ENCODE data around the gene MAPK9.

The MAPK9 gene

GRCh38 chr5:180199390-180199789 is 92.5 kb downstream of the MAPK9 start:
- Histone ChIP-seq H3K4me2 (ENCODE audit: low read length) (no peak overlapping the region), H3K36me3 (ENCODE audit: control insufficient read depth in 1 of 2, insufficient read depth in 2 of 2, low read length in 2 of 2) (no peaks in the 10 kb centered on the region), H3K4me3 (ENCODE audit: low read depth, low read length) (no peak overlapping the region), H2AK5ac (ENCODE audit: low read length) (no peak overlapping the region), H3K9ac (ENCODE audit: low read length) (no peak overlapping the region), H3K79me2 (ENCODE audit: control insufficient read depth, insufficient read depth, low read length, poor library complexity) (no peaks in the 10 kb centered on the region), H4K12ac (ENCODE audit: low read depth, low read length) (no peak overlapping the region), H2BK5ac (ENCODE audit: low read depth, low read length, poor library complexity) (no peak overlapping the region), H2BK120ac (ENCODE audit: insufficient read depth, low read length, poor library complexity) (no peak overlapping the region), H2BK12ac (ENCODE audit: low read length) (no peak overlapping the region), H3K79me1 (ENCODE audit: low read length) (no peaks in the 10 kb centered on the region), H3K4ac (ENCODE audit: low read depth, low read length) (no peak overlapping the region), H3K23ac (ENCODE audit: low read length) (no peak overlapping the region), H4K91ac (ENCODE audit: low read depth, low read length) (no peak overlapping the region), H3K18ac (ENCODE audit: low read length) (no peak overlapping the region), H3K27me3 (ENCODE audit: insufficient read depth, low read length) (no peaks in the 10 kb centered on the region), H3K27ac (ENCODE audit: low read depth, low read length) (no peak overlapping the region), H3K9me3 (ENCODE audit: insufficient read depth, low read depth, low read length) (no peaks in the 10 kb centered on the region), H4K8ac (ENCODE audit: low read depth, low read length) (no peak overlapping the region), H3K4me1 (ENCODE audit: control insufficient read depth in 1 of 2, insufficient read depth in 2 of 2, low read length in 2 of 2) (no peaks in the 10 kb centered on the region), H2AFZ (ENCODE audit: insufficient read depth, low read length, poor library complexity) (no peak overlapping the region), H3K14ac (ENCODE audit: low read length) (no peak overlapping the region)
- no peak for DNase-seq
- no CpG with 5 or more reads among the region's 8 CpGs for WGBS (ENCODE audit: extremely low coverage, insufficient coverage, insufficient read length)

- H3K14ac ChIP-seq (ENCODE audit: low read length), result no peak overlapping the region
- H4K12ac ChIP-seq (ENCODE audit: low read depth, low read length), result no peak overlapping the region
- no peak overlapping the region for H3K9ac ChIP-seq (ENCODE audit: low read length)
- H3K18ac ChIP-seq (ENCODE audit: low read length), result no peak overlapping the region
- no peak overlapping the region for H4K91ac ChIP-seq (ENCODE audit: low read depth, low read length)
- no CpG with 5 or more reads among the region's 4 CpGs for WGBS (ENCODE audit: extremely low coverage, insufficient coverage, insufficient read length)
- H3K27ac ChIP-seq (ENCODE audit: low read depth, low read length), result no peak overlapping the region
- H3K36me3 ChIP-seq (ENCODE audit: control insufficient read depth in 1 of 2, insufficient read depth in 2 of 2, low read length in 2 of 2), result no peaks in the 10 kb centered on the region
- no peak overlapping the region for H2BK12ac ChIP-seq (ENCODE audit: low read length)
- H3K4ac ChIP-seq (ENCODE audit: low read depth, low read length), result no peak overlapping the region
- no peak overlapping the region for H3K4me3 ChIP-seq (ENCODE audit: low read depth, low read length)
- no peak for DNase-seq
- H3K4me2 ChIP-seq (ENCODE audit: low read length), result no peak overlapping the region
- H2AK5ac ChIP-seq (ENCODE audit: low read length), result no peak overlapping the region
- no peaks in the 10 kb centered on the region for H3K79me1 ChIP-seq (ENCODE audit: low read length)
- no peaks in the 10 kb centered on the region for H3K27me3 ChIP-seq (ENCODE audit: insufficient read depth, low read length)
- H2BK120ac ChIP-seq (ENCODE audit: insufficient read depth, low read length, poor library complexity), result no peak overlapping the region
- no peak overlapping the region for H3K23ac ChIP-seq (ENCODE audit: low read length)
- no peaks in the 10 kb centered on the region for H3K79me2 ChIP-seq (ENCODE audit: control insufficient read depth, insufficient read depth, low read length, poor library complexity)
- H3K4me1 ChIP-seq (ENCODE audit: control insufficient read depth in 1 of 2, insufficient read depth in 2 of 2, low read length in 2 of 2), result no peaks in the 10 kb centered on the region
- no peak overlapping the region for H4K8ac ChIP-seq (ENCODE audit: low read depth, low read length)
- H2AFZ ChIP-seq (ENCODE audit: insufficient read depth, low read length, poor library complexity), result no peak overlapping the region
- H3K9me3 ChIP-seq (ENCODE audit: insufficient read depth, low read depth, low read length), result no peaks in the 10 kb centered on the region
- H2BK5ac ChIP-seq (ENCODE audit: low read depth, low read length, poor library complexity), result no peak overlapping the region
Observed at GRCh38 chr5:180198208-180198607, 93.7 kb downstream of the MAPK9 start.

GRCh38 chr5:180197016-180197702 is 94.7 kb downstream of the MAPK9 start:
- H3K79me1 ChIP-seq (ENCODE audit: low read length), result no peaks in the 10 kb centered on the region
- no peak overlapping the region for H2BK5ac ChIP-seq (ENCODE audit: low read depth, low read length, poor library complexity)
- H3K14ac ChIP-seq (ENCODE audit: low read length), result no peak overlapping the region
- no peaks in the 10 kb centered on the region for H3K79me2 ChIP-seq (ENCODE audit: control insufficient read depth, insufficient read depth, low read length, poor library complexity)
- H3K27ac ChIP-seq (ENCODE audit: low read depth, low read length), result no peak overlapping the region
- no peak overlapping the region for H2AK5ac ChIP-seq (ENCODE audit: low read length)
- no peaks in the 10 kb centered on the region for H3K4me1 ChIP-seq (ENCODE audit: control insufficient read depth in 1 of 2, insufficient read depth in 2 of 2, low read length in 2 of 2)
- no peak overlapping the region for H4K12ac ChIP-seq (ENCODE audit: low read depth, low read length)
- H3K4me3 ChIP-seq (ENCODE audit: low read depth, low read length), result no peak overlapping the region
- H3K18ac ChIP-seq (ENCODE audit: low read length), result no peak overlapping the region
- H4K91ac ChIP-seq (ENCODE audit: low read depth, low read length), result no peak overlapping the region
- H2BK120ac ChIP-seq (ENCODE audit: insufficient read depth, low read length, poor library complexity), result no peak overlapping the region
- no peak overlapping the region for H4K8ac ChIP-seq (ENCODE audit: low read depth, low read length)
- no peaks in the 10 kb centered on the region for H3K27me3 ChIP-seq (ENCODE audit: insufficient read depth, low read length)
- no peaks in the 10 kb centered on the region for H3K36me3 ChIP-seq (ENCODE audit: control insufficient read depth in 1 of 2, insufficient read depth in 2 of 2, low read length in 2 of 2)
- H3K9ac ChIP-seq (ENCODE audit: low read length), result no peak overlapping the region
- no peak for DNase-seq
- H2BK12ac ChIP-seq (ENCODE audit: low read length), result no peak overlapping the region
- H3K4ac ChIP-seq (ENCODE audit: low read depth, low read length), result no peak overlapping the region
- no peak overlapping the region for H3K4me2 ChIP-seq (ENCODE audit: low read length)
- no peak overlapping the region for H2AFZ ChIP-seq (ENCODE audit: insufficient read depth, low read length, poor library complexity)
- H3K23ac ChIP-seq (ENCODE audit: low read length), result no peak overlapping the region
- H3K9me3 ChIP-seq (ENCODE audit: insufficient read depth, low read depth, low read length), result no peaks in the 10 kb centered on the region
- no CpG with 5 or more reads among the region's 14 CpGs for WGBS (ENCODE audit: extremely low coverage, insufficient coverage, insufficient read length)

- peak overlapping the region; percentile 5 for H3K4me3 ChIP-seq (ENCODE audit: low read depth, low read length)
- H4K8ac ChIP-seq (ENCODE audit: low read depth, low read length), result no peak overlapping the region
- H3K9me3 ChIP-seq (ENCODE audit: insufficient read depth, low read depth, low read length), result no peaks in the 10 kb centered on the region
- no peak overlapping the region for H3K23ac ChIP-seq (ENCODE audit: low read length)
- WGBS (ENCODE audit: extremely low coverage, insufficient coverage, insufficient read length), result no CpG with 5 or more reads among the region's 34 CpGs
- H3K4me2 ChIP-seq (ENCODE audit: low read length), result no peak overlapping the region
- H3K9ac ChIP-seq (ENCODE audit: low read length), result no peak overlapping the region
- no peak overlapping the region for H3K4ac ChIP-seq (ENCODE audit: low read depth, low read length)
- H2BK5ac ChIP-seq (ENCODE audit: low read depth, low read length, poor library complexity), result no peak overlapping the region
- H3K79me2 ChIP-seq (ENCODE audit: control insufficient read depth, insufficient read depth, low read length, poor library complexity), result no peaks in the 10 kb centered on the region
- no peak overlapping the region for H4K91ac ChIP-seq (ENCODE audit: low read depth, low read length)
- no peak overlapping the region for H2BK12ac ChIP-seq (ENCODE audit: low read length)
- no peak overlapping the region for H2AFZ ChIP-seq (ENCODE audit: insufficient read depth, low read length, poor library complexity)
- no peak overlapping the region for H3K18ac ChIP-seq (ENCODE audit: low read length)
- no peak for DNase-seq
- no peak overlapping the region for H2BK120ac ChIP-seq (ENCODE audit: insufficient read depth, low read length, poor library complexity)
- H3K4me1 ChIP-seq (ENCODE audit: control insufficient read depth in 1 of 2, insufficient read depth in 2 of 2, low read length in 2 of 2), result no peaks in the 10 kb centered on the region
- H3K36me3 ChIP-seq (ENCODE audit: control insufficient read depth in 1 of 2, insufficient read depth in 2 of 2, low read length in 2 of 2), result no peaks in the 10 kb centered on the region
- no peak overlapping the region for H4K12ac ChIP-seq (ENCODE audit: low read depth, low read length)
- no peaks in the 10 kb centered on the region for H3K79me1 ChIP-seq (ENCODE audit: low read length)
- no peaks in the 10 kb centered on the region for H3K27me3 ChIP-seq (ENCODE audit: insufficient read depth, low read length)
- no peak overlapping the region for H3K27ac ChIP-seq (ENCODE audit: low read depth, low read length)
- H2AK5ac ChIP-seq (ENCODE audit: low read length), result no peak overlapping the region
- no peak overlapping the region for H3K14ac ChIP-seq (ENCODE audit: low read length)
Observed at GRCh38 chr5:180194410-180195345, 97.2 kb downstream of the MAPK9 start.

All from trophoblast cell (in vitro differentiated cells and primary cell).